ENCODE measurements around the gene ACBD6.

ACBD6 gene

GRCh38 chr1:180269645-180270529 is 232.5 kb downstream of the ACBD6 start:
- DNase-seq (ENCODE audit: low read depth) = no peak

GRCh38 chr1:180268556-180269075 is 233.8 kb downstream of the ACBD6 start:
- no peak for DNase-seq (ENCODE audit: low read depth)

GRCh38 chr1:180267761-180268555 is 234.4 kb downstream of the ACBD6 start:
- DNase-seq (ENCODE audit: low read depth) = no peak

GRCh38 chr1:180267211-180267561 is 235.2 kb downstream of the ACBD6 start:
- DNase-seq (ENCODE audit: low read depth) = no peak

GRCh38 chr1:180266275-180267210 is 235.8 kb downstream of the ACBD6 start:
- no peak for DNase-seq (ENCODE audit: low read depth)

GRCh38 chr1:180265871-180266270 is 236.5 kb downstream of the ACBD6 start:
- no peak for DNase-seq (ENCODE audit: low read depth)

- DNase-seq (ENCODE audit: low read depth) = no peak
Measured at GRCh38 chr1:180265201-180265600, 237.2 kb downstream of the ACBD6 start.

GRCh38 chr1:180264595-180264994 is 237.8 kb downstream of the ACBD6 start:
- DNase-seq (ENCODE audit: low read depth) = no peak

- DNase-seq (ENCODE audit: low read depth) = no peak
Measured at GRCh38 chr1:180262628-180263488, 239.5 kb downstream of the ACBD6 start.

GRCh38 chr1:180261524-180262155 is 240.7 kb downstream of the ACBD6 start:
- DNase-seq (ENCODE audit: low read depth) = no peak

GRCh38 chr1:180261030-180261429 is 241.3 kb downstream of the ACBD6 start:
- no peak for DNase-seq (ENCODE audit: low read depth)

- no peak for DNase-seq (ENCODE audit: low read depth)
Measured at GRCh38 chr1:180260541-180260940, 241.8 kb downstream of the ACBD6 start.

GRCh38 chr1:180259431-180260338 is 242.7 kb downstream of the ACBD6 start:
- no peak for DNase-seq (ENCODE audit: low read depth)

- DNase-seq (ENCODE audit: low read depth) = no peak
Measured at GRCh38 chr1:180258935-180259334, 243.4 kb downstream of the ACBD6 start.

- no peak for DNase-seq (ENCODE audit: low read depth)
Measured at GRCh38 chr1:180258290-180258689, 244.1 kb downstream of the ACBD6 start.

GRCh38 chr1:180257486-180257885 is 244.9 kb downstream of the ACBD6 start:
- DNase-seq (ENCODE audit: low read depth) = no peak

- no peak for DNase-seq (ENCODE audit: low read depth)
Measured at GRCh38 chr1:180257028-180257386, 245.4 kb downstream of the ACBD6 start.

- DNase-seq (ENCODE audit: low read depth) = no peak
Measured at GRCh38 chr1:180256341-180257027, 245.9 kb downstream of the ACBD6 start.

Measured in stimulated activated CD8-positive, alpha-beta memory T cell treated with anti-CD3 and anti-CD28 coated beads, Interleukin-12 subunit alpha, Interleukin-12 subunit beta, amount 100 ng/mL, for 4 hours (primary cell).